Suprapubic skin (tissue), 4 donors: Measurements from ENCODE around the gene RARG.

Experiments used
- CTCF ChIP-seq, 2 donors: fragments of 200-600 bp in 1 of 2; fragments of 450-650 bp in 1 of 2; sonication (generic) in 1 of 2; IDR thresholded peaks; one replicate each; pipeline ENCODE4 v1.5.1; 2016 to 2019; ENCODE audit warnings: antibody characterized with exemption in 2 of 2, mild to moderate bottlenecking in 1 of 2, moderate library complexity in 1 of 2
- POLR2A ChIP-seq, 2 donors: fragments of 450-650 bp; IDR thresholded peaks; one replicate each; pipeline ENCODE4 v1.6.1; 2017; ENCODE audit warnings: antibody characterized with exemption in 2 of 2, mild to moderate bottlenecking in 2 of 2, moderate library complexity in 2 of 2
- POLR2AphosphoS5 ChIP-seq, 3 donors: sonication (generic); formaldehyde crosslinking; IDR thresholded peaks; one replicate each; pipeline ENCODE4 v1.6.1; 2017; ENCODE audit warnings: antibody characterized with exemption in 3 of 3

- TF ChIP-seq CTCF (IDR thresholded peaks at IDR 0.05) (no peak), POLR2A (IDR thresholded peaks at IDR 0.05) (no peak), POLR2AphosphoS5 (IDR thresholded peaks at IDR 0.05) (no peak)
Observed at GRCh38 chr12:53223389-53224060, 8.5 kb downstream of the RARG start.
